K562 (cell line): ENCODE data around the gene SMIM29. TPM values are rescaled to one million over a fixed set of nuclear protein-coding genes. Genes with fewer than 3 reads are reported as not detected.

Source experiments
- BRD9 ChIP-seq: fragments of 450-650 bp; IDR thresholded peaks from 2 replicates; pipeline ENCODE4 v1.6.1; 2018; ENCODE audit warnings: low read depth; ENCODE audit not compliant: partially characterized antibody
- CBFA2T3 ChIP-seq: fragments of 450-650 bp; IDR thresholded peaks from 2 replicates; pipeline ENCODE4 v1.6.1; 2017
- E2F4 ChIP-seq: sonication (generic); formaldehyde crosslinking; IDR thresholded peaks from 2 replicates; pipeline ENCODE4 v1.8.0; 2022; ENCODE audit warnings: mild to moderate bottlenecking, low read depth, missing genetic modification reagents
- GATAD2B ChIP-seq: fragments of 450-650 bp; IDR thresholded peaks from 2 replicates; pipeline ENCODE4 v1.6.1; 2017; ENCODE audit warnings: mild to moderate bottlenecking, borderline replicate concordance
- HDGF ChIP-seq: fragments of 450-650 bp; IDR thresholded peaks from 2 replicates; pipeline ENCODE4 v1.6.1; 2016
- HMBOX1 ChIP-seq: sonication (generic); IDR thresholded peaks from 2 replicates; pipeline ENCODE4 v1.6.1; 2016
- RREB1 ChIP-seq: fragments of 250-450 bp; sonication (Bioruptor Pico); IDR thresholded peaks from 2 replicates; pipeline ENCODE4 v1.4.0; 2020
- TCFL5 ChIP-seq: fragments of 250-450 bp; sonication (Bioruptor Pico); conservative IDR thresholded peaks from 2 replicates; pipeline ENCODE4 v1.6.1; 2021; ENCODE audit warnings: mild to moderate bottlenecking, moderate library complexity, matching md5 sums
- TEAD4 ChIP-seq, 2 experiments: sonication (generic) in 1 of 2; formaldehyde crosslinking in 1 of 2; IDR thresholded peaks; 2 replicates each; pipeline versions ENCODE4 v1.6.1 to v1.8.0; 2012 to 2022; ENCODE audit warnings: borderline replicate concordance in 1 of 2, inconsistent platforms in 1 of 2, low read length in 1 of 2, mild to moderate bottlenecking in 1 of 2, missing genetic modification reagents in 1 of 2
- ZBTB1 ChIP-seq: sonication (generic); formaldehyde crosslinking; IDR thresholded peaks from 2 replicates; pipeline ENCODE4 v1.8.1; 2023; ENCODE audit warnings: missing genetic modification reagents, low read depth, mild to moderate bottlenecking, borderline replicate concordance
- ZMIZ1 ChIP-seq, 2 experiments: fragments of 150-350 bp in 1 of 2; IDR thresholded peaks; 2 replicates each; pipeline ENCODE4 v1.6.1; 2012 to 2016; ENCODE audit warnings: low read depth in 2 of 2, low read length in 2 of 2, mild to moderate bottlenecking in 1 of 2, moderate library complexity in 1 of 2
- ZNF311 ChIP-seq: fragments of 250-450 bp; sonication (Bioruptor Pico); IDR thresholded peaks from 2 replicates; pipeline ENCODE4 v1.4.0; 2020; ENCODE audit warnings: mild to moderate bottlenecking, moderate library complexity
- polyA plus RNA-seq, 8 experiments: library from polyadenylated mRNA; depleted of rRNA in 4 of 8; stranded (reverse) in 5 of 8; unstranded in 3 of 8; fragments of >200 nt; fragmentation: Nextera tagmentation in 2 of 8; fragmentation: Illumina TruSeq in 1 of 8; extraction: Ambion mirVana in 2 of 8; extraction: Trizol in 1 of 8; gene quantifications; 2 replicates each; pipeline versions ENCODE4 v1.2.1 to v1.2.3, GENCODE V29; 2011 to 2014; ENCODE audit warnings: inconsistent platforms in 1 of 8, missing spikeins in 1 of 8
- total RNA-seq, 7 experiments: library from RNA; depleted of rRNA in 6 of 7; stranded (reverse); fragments of >200 nt in 6 of 7; fragmentation: Illumina TruSeq in 2 of 7; extraction: Trizol in 2 of 7; gene quantifications; 2 replicates each; pipeline versions ENCODE4 v1.2.1 to v1.2.3, GENCODE V29; 2011 to 2021; ENCODE audit warnings: low replicate concordance in 1 of 7
- TF ChIP-seq, protein P1 (sequence below): fragments of 450-650 bp; formaldehyde crosslinking; IDR thresholded peaks from 2 replicates; pipeline ENCODE4 v1.4.0; 2020; ENCODE audit warnings: mild to moderate bottlenecking, moderate library complexity

The SMIM29 gene
- total and polyA plus RNA-seq, 9 of the 15 experiments (the other 6 are each of a cell fraction or from before 2014, with no cell fraction given), result 6.5 to 36.7 (median 20.9) TPM

DNA sequence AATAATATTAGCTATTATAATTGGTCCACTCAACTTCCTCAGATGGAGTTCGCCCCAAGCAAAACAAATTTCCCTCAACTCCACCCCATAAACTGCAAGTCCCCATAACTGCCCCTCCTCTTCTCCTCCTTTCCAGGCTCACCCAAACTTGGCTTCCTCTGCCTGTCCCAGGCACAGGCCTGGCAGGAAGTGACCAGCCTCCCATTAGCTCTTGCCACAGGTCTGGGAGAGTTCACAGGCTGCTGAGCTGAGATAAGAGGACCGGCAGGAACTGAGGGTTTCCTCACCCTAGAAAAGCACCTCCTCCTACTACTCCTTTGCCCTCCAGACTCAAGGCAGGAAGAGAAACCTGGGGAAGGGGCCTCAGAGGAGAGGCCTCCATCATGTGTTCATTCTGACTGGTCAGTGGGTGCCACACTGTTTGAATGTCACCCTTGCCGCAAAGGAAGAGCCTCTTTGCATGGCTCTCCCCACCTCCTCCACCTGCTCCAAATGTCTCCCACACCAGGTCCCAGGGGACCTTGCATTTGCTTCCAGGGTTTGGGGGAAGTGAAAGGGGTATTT, 24.5 kb upstream of the SMIM29 start (continued):
- TF ChIP-seq RREB1 (no peak), E2F4 (peak; percentile 55; the same call in 1 of the 2 replicates), TEAD4 (IDR thresholded peaks at IDR 0.05; ENCODE audit: low read length) (peak; percentile 96), TEAD4 (CRISPR knock-in tag; IDR thresholded peaks at IDR 0.05; ENCODE audit: borderline replicate concordance) (no peak), ZMIZ1 (IDR thresholded peaks at IDR 0.05; ENCODE audit: low read depth in 2 of 2, low read length in 2 of 2) (peak in 1 of 2 experiments; percentile 97; a peak in 2 of 4 replicates), GATAD2B (peak; percentile 95), HMBOX1 (peak; percentile 85), ZNF311 (CRISPR knock-in tag) (peak; percentile 11; the same call in 1 of the 2 replicates), BRD9 (peak; percentile 96), ZBTB1 (CRISPR knock-in tag) (no peak), CBFA2T3 (peak; percentile 97), HDGF (peak; percentile 58; the same call in 1 of the 2 replicates), TCFL5 (CRISPR knock-in tag) (no peak; the same call in 1 of the 2 replicates)
- TF ChIP-seq, protein P1, sequence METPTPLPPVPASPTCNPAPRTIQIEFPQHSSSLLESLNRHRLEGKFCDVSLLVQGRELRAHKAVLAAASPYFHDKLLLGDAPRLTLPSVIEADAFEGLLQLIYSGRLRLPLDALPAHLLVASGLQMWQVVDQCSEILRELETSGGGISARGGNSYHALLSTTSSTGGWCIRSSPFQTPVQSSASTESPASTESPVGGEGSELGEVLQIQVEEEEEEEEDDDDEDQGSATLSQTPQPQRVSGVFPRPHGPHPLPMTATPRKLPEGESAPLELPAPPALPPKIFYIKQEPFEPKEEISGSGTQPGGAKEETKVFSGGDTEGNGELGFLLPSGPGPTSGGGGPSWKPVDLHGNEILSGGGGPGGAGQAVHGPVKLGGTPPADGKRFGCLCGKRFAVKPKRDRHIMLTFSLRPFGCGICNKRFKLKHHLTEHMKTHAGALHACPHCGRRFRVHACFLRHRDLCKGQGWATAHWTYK (CRISPR knock-in tag), result peak; percentile 77; the same call in 1 of the 2 replicates
